Daoy (cell line): ENCODE measurements around the gene DPP10. TPM values are rescaled to one million over a fixed set of nuclear protein-coding genes. Genes with fewer than 3 reads are reported as not detected.

ENCODE experiments used
- DNase-seq: peaks from one replicate; pipeline ENCODE4 v3.0.0-alpha.2; 2015; ENCODE audit warnings: low read depth
- total RNA-seq: library from RNA; depleted of rRNA; stranded (reverse); fragments of >200 nt; shearing (Covaris generic); gene quantifications from 2 replicates; pipeline ENCODE4 v1.2.3, GENCODE V29; 2014

DPP10 gene
- total RNA-seq, 1 experiment from 2014 or later, result not detected

- DNase-seq, result no peak
Observed at GRCh38 chr2:114810092-114810491, 367.7 kb downstream of the DPP10 start.

- DNase-seq, result no peak
Observed at GRCh38 chr2:114812261-114812660, 369.8 kb downstream of the DPP10 start.

GRCh38 chr2:114814355-114814754 lies 371.9 kb downstream of the DPP10 start:
- DNase-seq, result no peak

- no peak for DNase-seq
Observed at GRCh38 chr2:114821055-114821454, 378.6 kb downstream of the DPP10 start.

- DNase-seq, result no peak
Observed at GRCh38 chr2:114843963-114844362, 401.5 kb downstream of the DPP10 start.

- no peak for DNase-seq
Observed at GRCh38 chr2:114857196-114857595, 414.8 kb downstream of the DPP10 start.

GRCh38 chr2:114859726-114860510 lies 417.5 kb downstream of the DPP10 start:
- DNase-seq, result no peak

- no peak for DNase-seq
Observed at GRCh38 chr2:114862243-114862642, 419.8 kb downstream of the DPP10 start.

- no peak for DNase-seq
Observed at GRCh38 chr2:114864901-114865300, 422.5 kb downstream of the DPP10 start.

- DNase-seq, result no peak
Observed at GRCh38 chr2:114880046-114880445, 437.6 kb downstream of the DPP10 start.

GRCh38 chr2:114919985-114920384 lies 477.5 kb downstream of the DPP10 start:
- no peak for DNase-seq

- DNase-seq, result no peak
Observed at GRCh38 chr2:114922076-114922475, 479.6 kb downstream of the DPP10 start.

GRCh38 chr2:114925296-114926255 lies 483.1 kb downstream of the DPP10 start:
- DNase-seq, result no peak

- no peak for DNase-seq
Observed at GRCh38 chr2:114926303-114926702, 483.9 kb downstream of the DPP10 start.

GRCh38 chr2:114929225-114929624 lies 486.8 kb downstream of the DPP10 start:
- no peak for DNase-seq

GRCh38 chr2:114933671-114934241 lies 491.3 kb downstream of the DPP10 start:
- no peak for DNase-seq

GRCh38 chr2:114935031-114935430 lies 492.6 kb downstream of the DPP10 start:
- no peak for DNase-seq

GRCh38 chr2:114937366-114937930 lies 495.0 kb downstream of the DPP10 start:
- DNase-seq, result no peak

- DNase-seq, result no peak
Observed at GRCh38 chr2:114940785-114941458, 498.5 kb downstream of the DPP10 start.

- no peak for DNase-seq
Observed at GRCh38 chr2:114949228-114949804, 506.9 kb downstream of the DPP10 start.

GRCh38 chr2:114960389-114960788 lies 517.9 kb downstream of the DPP10 start:
- no peak for DNase-seq
